Thoracic aorta (tissue), 2 donors: ENCODE data around the gene USP6NL. TPM values are rescaled to one million over a fixed set of nuclear protein-coding genes. Genes with fewer than 3 reads are reported as not detected.

Experiments
- ATAC-seq: fragments of 150-250 bp; one replicate; pipeline ENCODE4 v1.8.0; 2017; ENCODE audit warnings: low read depth; ENCODE audit not compliant: insufficient number of reproducible peaks, low FRiP score
- DNase-seq: peaks from one replicate; pipeline ENCODE4 v3.0.0-alpha.2; 2020; ENCODE audit warnings: low spot score
- H3K27ac ChIP-seq, 2 donors: fragments of 200-600 bp; sonication (generic); 1 replicate in 1 of 2; 2 replicates in 1 of 2; pipeline ENCODE4 v1.5.1; 2016; ENCODE audit warnings: mild to moderate bottlenecking in 2 of 2, moderate library complexity in 2 of 2
- H3K27me3 ChIP-seq: fragments of 200-600 bp; sonication (generic); replicated peaks from 2 replicates; pipeline ENCODE4 v1.6.0; 2016; ENCODE audit warnings: mild to moderate bottlenecking; ENCODE audit not compliant: insufficient read depth
- H3K36me3 ChIP-seq: fragments of 200-600 bp; sonication (generic); one replicate; pipeline ENCODE4 v1.5.1; 2016
- H3K4me1 ChIP-seq, 2 donors: fragments of 200-600 bp; sonication (generic); 1 replicate in 1 of 2; 2 replicates in 1 of 2; pipeline versions ENCODE4 v1.5.1 to v1.6.0; 2016; ENCODE audit warnings: low read depth in 2 of 2, mild to moderate bottlenecking in 1 of 2; ENCODE audit not compliant: control insufficient read depth in 1 of 2
- H3K4me3 ChIP-seq: fragments of 200-600 bp; sonication (generic); 2 replicates; pipeline ENCODE4 v1.5.1; 2016; ENCODE audit warnings: mild to moderate bottlenecking
- H3K9me3 ChIP-seq: fragments of 200-600 bp; sonication (generic); 2 replicates; pipeline ENCODE4 v1.5.1; 2016
- CTCF ChIP-seq: fragments of 200-600 bp; sonication (generic); IDR thresholded peaks from one replicate; pipeline ENCODE4 v1.5.1; 2019; ENCODE audit warnings: antibody characterized with exemption
- total RNA-seq, 2 donors: library from RNA; depleted of rRNA; stranded (reverse); fragments of >200 nt; gene quantifications; one replicate each; pipeline versions ENCODE4 v1.1.0 to v1.2.3, GENCODE V29; 2016

USP6NL gene
- total RNA-seq, 2 donors from 2014 or later = 9.5 to 15.0 TPM

GRCh38 chr10:11429439-11430052 lies 181.9 kb downstream of the USP6NL start:
- H3K4me1 ChIP-seq = no peaks in the 10 kb centered on the region
- ATAC-seq (no peak), DNase-seq (no peak)
- H3K4me3 ChIP-seq = no peak overlapping the region
- H3K27ac ChIP-seq = no peak overlapping the region
- no peaks in the 10 kb centered on the region for H3K36me3 ChIP-seq
- no peaks in the 10 kb centered on the region for H3K27me3 ChIP-seq
- no peaks in the 10 kb centered on the region for H3K9me3 ChIP-seq
- TF ChIP-seq CTCF = no peak

GRCh38 chr10:11425676-11426075 lies 185.8 kb downstream of the USP6NL start:
- Histone ChIP-seq H3K4me3 (no peak overlapping the region), H3K27ac (no peak overlapping the region), H3K36me3 (no peaks in the 10 kb centered on the region), H3K4me1 (no peaks in the 10 kb centered on the region), H3K27me3 (no peaks in the 10 kb centered on the region), H3K9me3 (no peaks in the 10 kb centered on the region)
- TF ChIP-seq CTCF = no peak
- DNase-seq (no peak), ATAC-seq (no peak)

- Histone ChIP-seq H3K27me3 (no peaks in the 10 kb centered on the region), H3K36me3 (no peaks in the 10 kb centered on the region), H3K4me3 (no peak overlapping the region), H3K4me1 (no peaks in the 10 kb centered on the region), H3K27ac (no peak overlapping the region), H3K9me3 (no peaks in the 10 kb centered on the region)
- no peak for DNase-seq
- no peak for TF ChIP-seq CTCF
- ATAC-seq = no peak
Observed at GRCh38 chr10:11425296-11425610, 186.2 kb downstream of the USP6NL start.

GRCh38 chr10:11424456-11425295 lies 186.8 kb downstream of the USP6NL start:
- Histone ChIP-seq H3K27ac (no peak overlapping the region), H3K9me3 (no peaks in the 10 kb centered on the region), H3K27me3 (no peaks in the 10 kb centered on the region), H3K36me3 (no peaks in the 10 kb centered on the region), H3K4me1 (no peaks in the 10 kb centered on the region), H3K4me3 (no peak overlapping the region)
- DNase-seq (no peak), ATAC-seq (peak; percentile 34)
- TF ChIP-seq CTCF = peak; percentile 62

- DNase-seq = no peak
Observed at GRCh38 chr10:11416974-11417373, 194.5 kb downstream of the USP6NL start.

More at GRCh38 chr10:11416974-11417373, 194.5 kb downstream of the USP6NL start:
- TF ChIP-seq CTCF = no peak
- Histone ChIP-seq H3K27me3 (no peaks in the 10 kb centered on the region), H3K36me3 (no peaks in the 10 kb centered on the region), H3K9me3 (no peaks in the 10 kb centered on the region), H3K4me1 (no peaks in the 10 kb centered on the region), H3K27ac (no peak overlapping the region), H3K4me3 (no peak overlapping the region)
- no peak for ATAC-seq
